ENCODE measurements around the gene TPRN. TPM values are rescaled to one million over a fixed set of nuclear protein-coding genes. Genes with fewer than 3 reads are reported as not detected.

The TPRN gene
- polyA plus RNA-seq, 10 donors = 5.8 to 10.9 (median 7.8) TPM

DNA sequence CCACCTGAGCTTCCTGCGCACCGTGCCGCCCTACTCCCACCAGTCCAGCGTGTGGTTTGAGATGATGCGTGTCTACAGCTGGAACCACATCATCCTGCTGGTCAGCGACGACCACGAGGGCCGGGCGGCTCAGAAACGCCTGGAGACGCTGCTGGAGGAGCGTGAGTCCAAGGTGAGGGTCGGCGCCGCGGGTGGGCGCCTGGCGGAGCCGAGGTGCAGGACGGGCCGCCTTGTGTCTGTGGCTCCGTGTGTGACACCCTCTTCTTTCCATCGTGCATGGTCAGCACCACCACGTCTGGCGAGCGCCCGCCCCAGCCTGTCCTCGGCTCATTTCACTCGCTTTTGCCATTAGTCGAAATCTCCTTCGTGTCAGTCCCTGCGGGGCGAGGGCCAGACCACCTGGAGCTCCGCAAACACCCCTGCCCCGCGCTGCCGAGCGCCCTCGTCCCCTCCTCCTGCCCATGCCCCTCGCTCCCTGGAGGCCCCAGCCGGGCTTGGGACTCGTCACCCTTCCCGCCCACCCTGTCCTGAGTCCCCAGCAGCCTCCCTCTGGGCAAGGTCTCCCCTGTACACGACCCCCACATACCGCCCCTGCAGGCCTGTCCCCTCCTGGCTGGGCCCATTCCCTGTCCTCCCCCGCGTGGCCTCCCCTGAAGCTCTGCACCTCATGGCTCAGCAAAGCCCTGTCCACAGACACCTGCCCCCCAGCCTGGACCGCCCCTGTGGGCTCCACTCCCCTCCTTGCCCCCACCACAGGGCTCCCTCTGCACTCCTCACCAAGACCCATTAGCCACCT lies 54.6 kb downstream of the TPRN start:
- DNase-seq = no peak

DNA sequence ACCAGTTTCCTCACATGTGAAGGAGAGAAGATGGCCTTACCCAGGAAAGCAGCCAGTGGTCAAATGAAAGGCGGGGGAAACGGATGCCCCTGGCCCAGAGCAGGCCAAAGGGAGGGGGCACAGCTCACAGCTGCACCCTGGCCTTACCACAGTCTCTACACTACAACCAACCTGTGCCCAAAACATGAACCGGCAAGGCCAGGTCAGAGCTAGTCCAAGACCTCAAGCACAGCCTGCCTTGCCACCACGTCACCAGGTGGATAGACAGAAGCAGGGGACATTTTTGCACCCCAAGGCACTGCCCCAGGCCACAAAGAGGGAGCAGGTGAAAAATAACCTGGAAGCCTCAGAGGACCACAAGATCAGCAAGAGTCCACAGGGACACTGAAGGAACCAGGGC lies 57.1 kb downstream of the TPRN start:
- DNase-seq = no peak

DNA sequence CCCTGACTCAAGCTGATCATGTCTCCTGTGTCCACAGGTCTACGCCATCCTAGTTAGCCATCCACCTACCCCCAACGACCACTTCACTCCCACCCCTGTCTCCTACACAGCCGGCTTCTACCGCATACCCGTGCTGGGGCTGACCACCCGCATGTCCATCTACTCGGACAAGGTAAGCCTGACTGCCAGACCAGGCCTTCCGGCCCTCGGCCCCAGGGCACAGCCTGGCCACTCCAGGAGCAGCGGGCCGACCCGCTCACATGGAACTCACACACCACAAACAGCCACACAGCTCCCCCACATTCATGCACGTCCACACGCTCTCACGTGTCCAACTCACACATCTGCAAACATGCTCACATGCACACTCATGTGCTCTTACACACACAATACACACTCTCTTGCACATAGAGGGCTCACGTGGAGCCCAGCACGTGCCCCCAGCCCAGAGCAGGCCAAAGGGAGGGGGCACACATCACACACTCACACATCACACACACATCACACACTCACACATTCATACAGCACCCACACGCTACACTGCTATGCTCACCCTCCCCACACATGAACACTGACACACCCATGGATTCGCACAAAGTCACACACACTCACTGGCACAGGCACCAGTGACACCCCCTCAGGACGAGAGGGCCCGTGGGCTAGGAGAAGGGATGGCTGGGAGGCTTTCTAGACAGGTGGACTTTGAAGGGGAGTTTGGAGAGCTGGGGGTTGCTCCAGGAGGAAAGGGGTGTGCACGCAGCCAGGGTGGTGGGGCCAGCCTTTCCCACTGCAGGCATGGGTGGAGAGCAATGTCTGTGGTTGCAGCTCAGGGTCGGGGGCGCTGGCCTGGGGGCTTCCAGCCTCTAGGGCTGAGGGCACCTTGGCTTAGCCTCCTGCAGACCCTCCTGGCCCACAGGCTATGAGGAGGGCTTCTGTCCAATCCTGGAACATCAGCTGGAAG lies 58.3 kb downstream of the TPRN start:
- DNase-seq = no peak

Other genes starting within 250 kb of the TPRN start
- gene LCN12, start 248.5 kb downstream of the TPRN start, polyA plus RNA-seq (ENCODE audit: insufficient read length in 10 of 10) = 1 to 10 TPM in 3 of 10 donors, under 1 TPM in 7; 0.25 to 1.2 (median 0.68) TPM
- 10 to 100 TPM in 8 of 10 donors, 1 to 10 TPM in 2; 2.3 to 36.3 (median 17.1) TPM for gene PTGDS, start 223.2 kb downstream of the TPRN start, polyA plus RNA-seq (ENCODE audit: insufficient read length in 10 of 10)
- gene LCNL1, start 217.7 kb downstream of the TPRN start, polyA plus RNA-seq (ENCODE audit: insufficient read length in 10 of 10) = 1 to 10 TPM in 3 of 10 donors, under 1 TPM in 7; 0.14 to 1.1 (median 0.66) TPM
- gene PAXX, start 208.3 kb downstream of the TPRN start, polyA plus RNA-seq (ENCODE audit: insufficient read length in 10 of 10) = 10 to 100 TPM; 11.8 to 28.5 (median 21.6) TPM
- gene CLIC3, start 204.2 kb downstream of the TPRN start, polyA plus RNA-seq (ENCODE audit: insufficient read length in 10 of 10) = 1 to 10 TPM in 2 of 10 donors, under 1 TPM in 6, not detected in 2; 0.28 to 4.7 (median 0.54) TPM
- 10 to 100 TPM; 11.5 to 18.7 (median 16.7) TPM for gene ABCA2, start 172.5 kb downstream of the TPRN start, polyA plus RNA-seq (ENCODE audit: insufficient read length in 10 of 10)
- under 1 TPM in 4 of 10 donors, not detected in 6; 0.10 to 0.48 (median 0.12) TPM for gene FUT7, start 168.7 kb downstream of the TPRN start, polyA plus RNA-seq (ENCODE audit: insufficient read length in 10 of 10)
- gene NPDC1, start 154.6 kb downstream of the TPRN start, polyA plus RNA-seq (ENCODE audit: insufficient read length in 10 of 10) = 10 to 100 TPM; 28.5 to 53.0 (median 38.4) TPM
- 10 to 100 TPM in 6 of 10 donors, 1 to 10 TPM in 4; 7.5 to 16.5 (median 12.1) TPM for gene ENTPD2, start 146.7 kb downstream of the TPRN start, polyA plus RNA-seq (ENCODE audit: insufficient read length in 10 of 10)
- 1 to 10 TPM; 1.9 to 7.1 (median 3.9) TPM for gene SAPCD2, start 130.2 kb downstream of the TPRN start, polyA plus RNA-seq (ENCODE audit: insufficient read length in 10 of 10)
- 1 to 10 TPM; 1.5 to 3.0 (median 2.0) TPM for gene UAP1L1, start 123.2 kb downstream of the TPRN start, polyA plus RNA-seq (ENCODE audit: insufficient read length in 10 of 10)
- gene MAN1B1, start 113.8 kb downstream of the TPRN start, polyA plus RNA-seq (ENCODE audit: insufficient read length in 10 of 10) = 10 to 100 TPM; 31.3 to 54.4 (median 41.1) TPM
- 10 to 100 TPM; 21.9 to 43.1 (median 28.8) TPM for gene DPP7, start 86.0 kb downstream of the TPRN start, polyA plus RNA-seq (ENCODE audit: insufficient read length in 10 of 10)
- under 1 TPM in 2 of 10 donors, not detected in 8; 0.07 TPM for gene GRIN1, start 61.6 kb downstream of the TPRN start, polyA plus RNA-seq (ENCODE audit: insufficient read length in 10 of 10)
- not detected for gene LRRC26, start 30.7 kb downstream of the TPRN start, polyA plus RNA-seq (ENCODE audit: insufficient read length in 10 of 10)
- gene TMEM210, start 28.7 kb downstream of the TPRN start, polyA plus RNA-seq (ENCODE audit: insufficient read length in 10 of 10) = not detected
- gene ANAPC2, start 12.2 kb downstream of the TPRN start, polyA plus RNA-seq (ENCODE audit: insufficient read length in 10 of 10) = 10 to 100 TPM; 21.2 to 36.5 (median 29.2) TPM
- gene SSNA1, start 12.1 kb downstream of the TPRN start, polyA plus RNA-seq (ENCODE audit: insufficient read length in 10 of 10) = 10 to 100 TPM; 38.2 to 72.0 (median 49.6) TPM
- gene TMEM203, start 4.9 kb upstream of the TPRN start, polyA plus RNA-seq (ENCODE audit: insufficient read length in 10 of 10) = 10 to 100 TPM; 30.3 to 36.7 (median 32.2) TPM
- gene NDOR1, start 5.0 kb upstream of the TPRN start, polyA plus RNA-seq (ENCODE audit: insufficient read length in 10 of 10) = 10 to 100 TPM in 1 of 10 donors, 1 to 10 TPM in 9; 3.8 to 10.6 (median 6.9) TPM
- 1 to 10 TPM; 1.8 to 4.5 (median 2.4) TPM for gene RNF208, start 21.5 kb upstream of the TPRN start, polyA plus RNA-seq (ENCODE audit: insufficient read length in 10 of 10)
- gene CYSRT1, start 24.4 kb upstream of the TPRN start, polyA plus RNA-seq (ENCODE audit: insufficient read length in 10 of 10) = 1 to 10 TPM in 9 of 10 donors, under 1 TPM in 1; 0.93 to 3.3 (median 2.0) TPM
- gene RNF224, start 26.8 kb upstream of the TPRN start, polyA plus RNA-seq (ENCODE audit: insufficient read length in 10 of 10) = 1 to 10 TPM in 7 of 10 donors, under 1 TPM in 3; 0.80 to 3.4 (median 1.5) TPM
- 1 to 10 TPM in 5 of 10 donors, under 1 TPM in 5; 0.29 to 2.0 (median 0.89) TPM for gene SLC34A3, start 30.2 kb upstream of the TPRN start, polyA plus RNA-seq (ENCODE audit: insufficient read length in 10 of 10)
- gene TUBB4B, start 40.5 kb upstream of the TPRN start, polyA plus RNA-seq (ENCODE audit: insufficient read length in 10 of 10) = 100 to 1,000 TPM; 125 to 258 (median 160) TPM
- under 1 TPM in 7 of 10 donors, not detected in 3; 0.16 to 0.62 (median 0.32) TPM for gene STPG3, start 50.5 kb upstream of the TPRN start, polyA plus RNA-seq (ENCODE audit: insufficient read length in 10 of 10)
- gene NELFB, start 54.6 kb upstream of the TPRN start, polyA plus RNA-seq (ENCODE audit: insufficient read length in 10 of 10) = 10 to 100 TPM; 39.3 to 55.4 (median 45.0) TPM
- gene TOR4A, start 77.0 kb upstream of the TPRN start, polyA plus RNA-seq (ENCODE audit: insufficient read length in 10 of 10) = 1 to 10 TPM; 3.9 to 7.8 (median 5.6) TPM
- gene NRARP, start 101.5 kb upstream of the TPRN start, polyA plus RNA-seq (ENCODE audit: insufficient read length in 10 of 10) = 1 to 10 TPM; 2.9 to 7.5 (median 4.8) TPM
- gene EXD3, start 222.4 kb upstream of the TPRN start, polyA plus RNA-seq (ENCODE audit: insufficient read length in 10 of 10) = 10 to 100 TPM in 3 of 10 donors, 1 to 10 TPM in 7; 8.2 to 14.1 (median 9.3) TPM
- 1 to 10 TPM; 1.1 to 2.6 (median 1.9) TPM for gene NOXA1, start 222.7 kb upstream of the TPRN start, polyA plus RNA-seq (ENCODE audit: insufficient read length in 10 of 10)
- gene ENTPD8, start 240.6 kb upstream of the TPRN start, polyA plus RNA-seq (ENCODE audit: insufficient read length in 10 of 10) = under 1 TPM; 0.17 to 0.71 (median 0.32) TPM

Measured in muscle of back (tissue), 11 donors.